NT2/D1 (cell line): ENCODE data around the gene TUT1.
"Not testable (repeated sequence)": the region's sequence is repeated elsewhere in the genome, so short reads cannot be mapped to it uniquely, and the experiment has no call there.

ENCODE experiments used
- DNase-seq: peaks from one replicate; pipeline ENCODE4 v3.0.0-alpha.2; 2011; ENCODE audit warnings: low read depth, low spot score
- H3K27me3 ChIP-seq: 2 replicates; pipeline ENCODE4 v1.6.0; 2011; ENCODE audit warnings: mild to moderate bottlenecking; ENCODE audit not compliant: insufficient read length, insufficient read depth
- H3K36me3 ChIP-seq: 2 replicates; pipeline ENCODE4 v1.6.1; 2011; ENCODE audit warnings: mild to moderate bottlenecking, low read length, mixed read lengths; ENCODE audit not compliant: insufficient read depth, insufficient read length
- H3K4me1 ChIP-seq: 2 replicates; pipeline ENCODE4 v1.5.1; 2011; ENCODE audit not compliant: insufficient read depth, insufficient read length
- H3K4me3 ChIP-seq: 2 replicates; pipeline ENCODE4 v1.5.1; 2011; ENCODE audit warnings: low read depth; ENCODE audit not compliant: insufficient read length
- H3K9ac ChIP-seq: 2 replicates; pipeline ENCODE4 v1.6.0; 2011; ENCODE audit warnings: low read depth; ENCODE audit not compliant: insufficient read length
- H3K9me3 ChIP-seq: 2 replicates; pipeline ENCODE4 v1.5.1; 2011; ENCODE audit warnings: mild to moderate bottlenecking, low read length; ENCODE audit not compliant: insufficient read depth
- SUZ12 ChIP-seq: IDR thresholded peaks from 2 replicates; pipeline ENCODE4 v1.6.1; 2011; ENCODE audit not compliant: insufficient read length, insufficient read depth; ENCODE audit errors: extremely low read depth
- YY1 ChIP-seq: IDR thresholded peaks from 2 replicates; pipeline ENCODE4 v1.6.1; 2011; ENCODE audit not compliant: insufficient read length, insufficient read depth
- ZNF274 ChIP-seq: IDR thresholded peaks from 2 replicates; pipeline ENCODE4 v1.6.1; 2011; ENCODE audit warnings: mild to moderate bottlenecking, low read depth, low read length

The TUT1 gene

DNA sequence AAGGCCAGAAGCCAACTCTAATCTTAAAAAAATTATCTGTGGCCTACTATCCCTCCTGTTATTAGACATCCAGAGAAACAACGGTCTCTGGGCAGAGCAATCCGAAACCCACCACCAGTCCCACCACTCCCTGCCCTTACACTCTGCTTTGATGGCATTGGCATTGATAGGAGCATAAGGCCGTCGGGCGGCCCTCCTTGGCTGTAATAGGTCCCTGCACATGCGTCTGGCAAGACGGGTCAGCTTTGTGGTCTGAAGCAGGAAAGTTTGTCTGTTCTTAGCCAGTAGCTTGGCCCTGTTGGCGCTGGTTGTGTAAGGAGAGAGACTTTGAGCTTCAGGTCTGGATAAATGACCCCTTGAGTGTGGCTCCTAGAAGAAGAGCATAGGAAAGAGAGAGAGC is 3.8 kb upstream of the TUT1 start:
- DNase-seq: no peak
- Histone ChIP-seq H3K9ac (no peak overlapping the region), H3K9me3 (no peaks in the 10 kb centered on the region), H3K4me3 (no peak overlapping the region), H3K27me3 (no peaks in the 10 kb centered on the region), H3K36me3 (peaks cover 75% of the 10 kb centered on the region), H3K4me1 (peaks cover 14% of the 10 kb centered on the region)
- no peak for TF ChIP-seq ZNF274
- no peak for TF ChIP-seq YY1
- TF ChIP-seq SUZ12: no peak

DNA sequence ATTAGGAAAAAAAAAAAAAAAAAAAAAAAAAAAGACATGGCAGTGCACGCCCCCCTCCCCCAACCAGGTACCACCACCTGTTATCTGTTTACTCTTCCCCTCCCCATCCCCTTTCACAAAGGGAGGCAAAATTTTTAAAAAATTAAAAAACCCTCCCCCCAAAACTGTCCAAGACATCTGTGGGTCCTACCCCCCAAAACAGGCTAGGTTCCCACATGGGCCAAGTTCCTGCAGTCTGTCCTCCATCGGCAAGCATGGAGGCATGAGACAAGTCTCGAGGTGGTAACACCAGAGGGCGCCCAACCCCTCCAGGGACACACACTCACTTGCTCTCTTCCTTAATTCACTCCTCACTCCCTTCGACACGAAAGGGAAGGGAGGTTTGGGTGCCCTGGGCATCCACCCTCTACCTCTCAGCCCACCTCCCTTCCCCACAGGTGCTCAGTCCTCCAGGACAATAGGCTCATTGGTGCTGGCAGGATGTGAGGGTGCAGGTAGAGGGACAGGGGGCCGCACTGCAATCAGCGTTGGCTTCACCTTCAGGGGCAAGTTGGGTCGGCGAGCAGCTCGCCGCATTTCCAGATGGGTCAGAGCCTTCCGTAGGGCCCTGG is 2.2 kb upstream of the TUT1 start:
- no peak for TF ChIP-seq YY1
- DNase-seq: peak; percentile 79
- Histone ChIP-seq H3K9ac (peak overlapping the region; percentile 51), H3K4me3 (no peak overlapping the region), H3K9me3 (no peaks in the 10 kb centered on the region), H3K27me3 (no peaks in the 10 kb centered on the region), H3K36me3 (peaks cover 65% of the 10 kb centered on the region), H3K4me1 (peaks cover 14% of the 10 kb centered on the region)

- Histone ChIP-seq H3K4me3 (no peak overlapping the region), H3K9ac (no peak overlapping the region), H3K4me1 (peaks cover 14% of the 10 kb centered on the region), H3K27me3 (no peaks in the 10 kb centered on the region), H3K9me3 (no peaks in the 10 kb centered on the region), H3K36me3 (peaks cover 65% of the 10 kb centered on the region)
- TF ChIP-seq ZNF274 (no peak), SUZ12 (no peak), YY1 (no peak)
- no peak for DNase-seq
These were observed 1.7 kb upstream of the TUT1 start for GRCh38 chr11:62592989-62593421.

- Histone ChIP-seq H3K9ac (peak overlapping the region; percentile 89), H3K36me3 (peaks cover 65% of the 10 kb centered on the region), H3K4me1 (peaks cover 14% of the 10 kb centered on the region), H3K27me3 (no peaks in the 10 kb centered on the region), H3K9me3 (no peaks in the 10 kb centered on the region), H3K4me3 (peak overlapping the region; percentile 39)
- no peak for DNase-seq
- no peak for TF ChIP-seq YY1
- no peak for TF ChIP-seq ZNF274
- TF ChIP-seq SUZ12: no peak
These were observed 958 bp upstream of the TUT1 start for GRCh38 chr11:62592146-62592815.

- Histone ChIP-seq H3K4me3 (no peak overlapping the region), H3K27me3 (no peaks in the 10 kb centered on the region), H3K4me1 (peaks cover 14% of the 10 kb centered on the region), H3K9me3 (no peaks in the 10 kb centered on the region), H3K36me3 (peaks cover 49% of the 10 kb centered on the region), H3K9ac (no peak overlapping the region)
- TF ChIP-seq SUZ12 (no peak), ZNF274 (no peak), YY1 (no peak)
- DNase-seq: no peak
These were observed 2.2 kb downstream of the TUT1 start for GRCh38 chr11:62588966-62589637.

DNA sequence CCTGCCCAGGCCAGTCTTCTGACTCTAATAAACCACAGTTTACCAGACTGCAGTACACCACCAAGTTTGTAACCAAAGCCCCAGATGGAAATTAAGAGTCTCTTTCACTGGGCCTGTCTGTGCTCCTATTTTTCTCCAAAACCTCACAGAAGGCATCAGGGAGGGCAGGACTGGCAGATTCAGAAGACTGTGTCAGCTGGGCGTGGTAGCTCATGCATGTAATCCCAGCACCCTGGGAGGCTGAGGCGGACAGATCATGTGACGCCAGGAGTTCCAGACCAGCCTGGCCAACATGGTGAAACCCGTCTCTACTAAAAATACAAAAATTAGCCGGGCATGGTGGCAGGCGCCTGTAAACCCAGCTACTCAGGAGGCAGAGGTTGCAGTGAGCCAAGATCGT is 6.0 kb downstream of the TUT1 start:
- peaks cover 52% of the 10 kb centered on the region for H3K36me3 ChIP-seq
- H3K4me1 ChIP-seq: not testable (repeated sequence)

DNA sequence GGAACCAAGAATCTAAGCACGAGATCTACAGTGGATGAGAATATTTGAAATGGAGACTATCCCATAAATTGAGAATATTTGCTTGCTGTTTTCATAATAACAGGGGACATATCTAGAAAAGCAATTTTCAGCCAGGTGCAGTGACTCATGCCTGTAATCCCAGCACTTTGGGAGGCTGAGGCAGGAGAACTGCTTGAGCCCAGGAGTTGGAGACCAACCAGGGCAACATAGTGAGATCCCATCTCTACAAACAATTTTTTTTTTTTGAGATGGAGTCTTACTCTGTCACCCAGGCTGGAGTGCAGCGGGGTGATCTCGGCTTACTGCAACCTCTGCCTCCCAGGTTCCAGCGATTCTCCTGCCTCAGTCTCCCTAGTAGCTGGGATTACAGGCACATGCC is 9.6 kb downstream of the TUT1 start:
- not testable (repeated sequence) for DNase-seq, H3K4me3 ChIP-seq, H3K9me3 ChIP-seq, H3K9ac ChIP-seq, H3K27me3 ChIP-seq, H3K4me1 ChIP-seq
- H3K36me3 ChIP-seq: peaks cover 61% of the 10 kb centered on the region

More for the DNA sequence above, 6.0 kb downstream of the TUT1 start:
- DNase-seq, H3K9ac ChIP-seq, H3K9me3 ChIP-seq, H3K4me3 ChIP-seq, H3K27me3 ChIP-seq: not testable (repeated sequence)
